ENCODE results near the gene PRRC2A.

Gene PRRC2A

GRCh38 chr6:31626952-31627351 is 6.4 kb downstream of the PRRC2A start:
- no peak for DNase-seq

- no peak for DNase-seq
Observed at GRCh38 chr6:31627690-31628287, 7.3 kb downstream of the PRRC2A start.

DNA sequence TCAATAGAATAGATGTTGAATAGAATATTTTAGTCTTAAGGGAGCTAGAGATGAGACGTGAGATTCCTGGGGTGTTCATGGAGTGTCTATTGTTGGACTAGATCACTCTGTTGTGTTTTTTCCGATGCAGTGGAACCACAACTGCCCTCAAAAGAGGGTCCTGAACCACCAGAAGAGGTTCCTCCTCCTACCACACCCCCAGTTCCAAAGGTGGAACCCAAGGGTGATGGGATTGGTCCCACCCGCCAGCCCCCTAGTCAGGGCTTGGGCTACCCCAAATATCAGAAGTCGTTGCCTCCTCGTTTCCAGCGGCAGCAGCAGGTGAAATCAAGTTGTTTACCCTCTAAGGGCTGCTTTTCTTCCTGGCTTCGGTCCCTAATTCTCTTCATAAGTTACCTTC is 8.5 kb downstream of the PRRC2A start:
- no peak for DNase-seq

GRCh38 chr6:31630177-31630934 is 9.8 kb downstream of the PRRC2A start:
- no peak for DNase-seq

GRCh38 chr6:31631209-31631608 is 10.7 kb downstream of the PRRC2A start:
- no peak for DNase-seq

- no peak for DNase-seq
Observed at GRCh38 chr6:31631681-31632278, 11.3 kb downstream of the PRRC2A start.

GRCh38 chr6:31632279-31632946 is 11.9 kb downstream of the PRRC2A start:
- no peak for DNase-seq

DNA sequence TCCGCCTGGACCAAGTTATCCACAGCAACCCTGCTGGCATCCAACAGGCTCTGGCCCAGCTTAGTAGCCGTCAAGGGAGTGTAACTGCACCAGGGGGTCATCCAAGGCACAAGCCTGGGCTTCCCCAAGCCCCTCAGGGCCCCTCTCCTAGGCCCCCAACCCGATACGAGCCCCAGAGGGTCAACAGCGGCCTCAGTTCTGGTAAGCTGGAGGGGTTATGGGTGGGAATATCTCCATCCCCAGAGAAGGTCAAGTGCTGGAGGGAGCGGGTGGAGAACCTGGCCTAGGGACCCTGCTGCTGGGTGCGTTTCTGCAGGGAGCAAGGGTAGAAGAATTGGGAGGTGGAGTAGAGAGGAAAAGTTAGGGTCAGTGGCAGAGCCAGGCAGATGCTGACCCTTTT is 12.9 kb downstream of the PRRC2A start:
- DNase-seq, result no peak

GRCh38 chr6:31634131-31634530 is 13.6 kb downstream of the PRRC2A start:
- no peak for DNase-seq

DNA sequence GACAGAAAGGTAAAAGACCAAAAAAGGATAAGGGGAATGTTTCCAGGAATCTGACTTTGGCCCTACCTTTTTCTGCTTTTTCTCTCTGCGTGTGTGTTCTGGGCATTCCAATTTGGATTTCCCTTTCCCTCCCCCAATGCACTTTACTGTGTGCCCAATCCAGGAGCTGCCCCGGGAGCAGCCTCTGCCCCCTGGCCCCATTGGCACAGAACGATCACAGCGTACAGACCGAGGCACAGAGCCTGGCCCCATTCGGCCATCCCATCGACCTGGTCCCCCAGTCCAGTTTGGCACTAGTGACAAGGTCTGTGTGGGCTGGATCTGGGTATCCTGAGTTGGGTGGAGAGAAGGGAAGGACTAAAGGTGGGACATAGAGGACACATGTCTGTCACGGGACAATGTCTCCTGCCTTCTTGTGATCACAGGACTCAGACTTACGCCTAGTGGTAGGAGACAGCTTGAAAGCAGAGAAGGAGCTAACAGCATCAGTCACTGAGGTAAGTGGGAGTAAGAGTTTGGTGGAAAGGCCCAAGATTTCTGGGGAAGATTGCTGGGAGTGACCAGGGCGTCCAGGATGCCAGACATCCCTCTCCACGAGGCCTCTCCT is 14.6 kb downstream of the PRRC2A start:
- no peak for DNase-seq

DNA sequence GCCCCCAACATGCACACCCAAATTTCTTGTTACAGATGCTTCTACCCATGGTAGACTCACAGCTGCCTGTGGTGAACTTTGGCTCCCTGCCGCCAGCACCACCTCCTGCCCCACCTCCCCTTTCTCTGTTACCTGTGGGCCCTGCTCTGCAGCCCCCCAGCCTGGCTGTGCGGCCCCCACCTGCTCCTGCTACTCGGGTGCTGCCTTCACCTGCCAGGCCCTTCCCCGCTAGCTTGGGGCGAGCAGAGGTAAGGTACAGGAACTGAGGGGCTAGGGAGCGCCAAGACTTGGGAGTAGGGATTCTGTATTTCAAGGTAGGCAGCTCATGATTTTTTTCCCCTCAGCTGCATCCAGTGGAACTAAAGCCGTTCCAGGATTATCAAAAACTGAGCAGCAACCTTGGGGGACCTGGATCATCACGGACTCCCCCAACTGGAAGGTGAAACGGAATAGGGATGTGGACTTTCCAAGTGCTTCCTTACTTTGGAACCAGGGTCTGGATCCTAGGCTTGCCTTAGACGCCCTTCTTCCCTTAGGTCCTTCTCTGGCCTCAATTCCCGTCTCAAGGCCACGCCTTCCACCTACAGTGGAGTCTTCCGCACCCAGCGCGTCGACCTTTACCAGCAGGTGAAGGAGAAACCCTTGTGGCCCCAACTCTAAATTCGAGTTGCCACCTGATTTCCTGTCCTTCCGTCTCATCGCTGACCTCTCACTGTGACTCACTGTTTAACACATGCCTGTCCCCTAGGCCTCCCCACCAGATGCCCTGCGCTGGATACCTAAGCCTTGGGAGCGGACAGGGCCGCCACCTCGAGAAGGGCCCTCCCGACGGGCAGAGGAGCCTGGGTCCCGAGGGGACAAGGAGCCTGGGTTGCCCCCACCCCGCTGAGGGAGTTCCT is 16.4 kb downstream of the PRRC2A start:
- no peak for DNase-seq

DNA sequence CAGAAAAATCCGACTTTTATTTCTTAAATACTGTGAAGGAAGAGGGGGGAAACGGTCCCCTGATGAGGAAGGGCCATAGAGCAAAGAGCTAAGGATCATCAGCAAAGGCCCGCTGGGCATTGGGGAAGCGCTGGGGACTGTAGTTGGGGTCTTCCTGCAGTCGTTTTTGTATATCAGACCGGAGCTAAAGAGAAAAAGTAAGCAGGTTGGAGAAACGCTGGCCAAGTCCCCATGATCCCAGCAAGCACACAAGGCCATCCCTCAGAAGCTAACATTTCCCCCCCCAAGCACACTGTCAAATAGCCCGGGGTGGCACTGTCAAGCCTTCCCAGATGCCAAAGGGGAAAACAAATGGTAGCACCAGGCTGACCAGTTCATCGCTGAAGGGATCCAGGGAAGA is 18.5 kb downstream of the PRRC2A start:
- no peak for DNase-seq

- DNase-seq, result no peak
Observed at GRCh38 chr6:31639449-31639861, 18.9 kb downstream of the PRRC2A start.

- no peak for DNase-seq
Observed at GRCh38 chr6:31640612-31641011, 20.1 kb downstream of the PRRC2A start.

- DNase-seq, result no peak
Observed at GRCh38 chr6:31641370-31641769, 20.9 kb downstream of the PRRC2A start.

DNA sequence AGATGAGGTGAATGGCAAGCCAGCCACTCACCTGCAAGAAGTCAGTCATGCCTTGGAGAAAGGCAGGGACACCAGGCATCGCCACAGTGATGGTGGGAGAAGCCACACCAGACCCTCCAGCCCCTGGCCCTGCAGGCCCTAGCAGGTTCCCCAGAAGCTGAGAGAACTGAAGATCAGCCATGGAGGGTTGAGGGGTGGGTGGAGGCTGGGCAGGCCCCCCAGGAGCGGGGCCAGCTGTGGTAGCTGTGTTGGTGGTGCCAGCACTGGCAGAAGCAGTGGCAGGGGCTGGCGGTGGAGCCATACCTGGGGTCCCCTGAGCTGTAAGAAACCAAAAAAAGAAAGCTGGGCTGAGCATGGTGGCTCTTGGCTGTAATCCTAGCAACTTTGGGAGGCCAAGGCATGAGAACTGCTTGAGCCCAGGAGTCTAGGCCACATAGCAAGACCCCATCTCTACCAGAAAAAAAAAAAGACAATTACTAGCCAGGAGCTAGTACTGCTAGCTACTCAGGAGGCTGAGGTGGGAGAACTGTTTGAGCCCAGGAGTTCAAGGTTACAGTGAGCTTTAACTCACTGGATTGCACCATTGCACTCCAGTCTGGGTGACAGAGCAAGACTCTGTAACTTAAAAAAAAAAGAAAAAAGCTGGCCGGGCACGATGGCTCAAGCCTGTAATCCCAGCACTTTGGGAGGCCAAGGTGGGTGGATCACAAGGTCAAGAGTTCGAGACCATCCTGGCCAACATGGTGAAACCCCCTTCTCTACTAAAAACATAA is 22.5 kb downstream of the PRRC2A start:
- no peak for DNase-seq

GRCh38 chr6:31643818-31644454 is 23.4 kb downstream of the PRRC2A start:
- DNase-seq, result no peak

DNA sequence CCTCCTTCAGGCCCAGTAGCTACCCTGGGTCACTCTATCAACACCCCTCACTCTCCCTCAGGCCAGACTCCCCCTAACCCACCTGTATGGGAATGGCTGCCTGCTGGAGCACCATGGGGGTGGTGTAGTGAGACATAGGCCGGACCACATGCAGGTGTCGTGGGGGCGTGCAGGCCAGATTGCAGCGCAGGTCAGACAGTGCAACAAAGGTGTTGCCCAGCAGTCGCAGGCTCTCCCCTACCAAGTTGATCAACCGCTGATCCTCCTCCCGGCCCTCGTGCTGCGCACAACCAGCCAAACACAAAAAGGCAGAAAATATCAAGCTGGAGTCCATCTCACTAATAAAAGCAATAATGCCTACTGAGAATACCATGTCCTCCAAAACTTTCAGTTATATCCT is 24.8 kb downstream of the PRRC2A start:
- no peak for DNase-seq

- peak; percentile 70 for DNase-seq
Observed at GRCh38 chr6:31651602-31652191, 31.2 kb downstream of the PRRC2A start.

DNA sequence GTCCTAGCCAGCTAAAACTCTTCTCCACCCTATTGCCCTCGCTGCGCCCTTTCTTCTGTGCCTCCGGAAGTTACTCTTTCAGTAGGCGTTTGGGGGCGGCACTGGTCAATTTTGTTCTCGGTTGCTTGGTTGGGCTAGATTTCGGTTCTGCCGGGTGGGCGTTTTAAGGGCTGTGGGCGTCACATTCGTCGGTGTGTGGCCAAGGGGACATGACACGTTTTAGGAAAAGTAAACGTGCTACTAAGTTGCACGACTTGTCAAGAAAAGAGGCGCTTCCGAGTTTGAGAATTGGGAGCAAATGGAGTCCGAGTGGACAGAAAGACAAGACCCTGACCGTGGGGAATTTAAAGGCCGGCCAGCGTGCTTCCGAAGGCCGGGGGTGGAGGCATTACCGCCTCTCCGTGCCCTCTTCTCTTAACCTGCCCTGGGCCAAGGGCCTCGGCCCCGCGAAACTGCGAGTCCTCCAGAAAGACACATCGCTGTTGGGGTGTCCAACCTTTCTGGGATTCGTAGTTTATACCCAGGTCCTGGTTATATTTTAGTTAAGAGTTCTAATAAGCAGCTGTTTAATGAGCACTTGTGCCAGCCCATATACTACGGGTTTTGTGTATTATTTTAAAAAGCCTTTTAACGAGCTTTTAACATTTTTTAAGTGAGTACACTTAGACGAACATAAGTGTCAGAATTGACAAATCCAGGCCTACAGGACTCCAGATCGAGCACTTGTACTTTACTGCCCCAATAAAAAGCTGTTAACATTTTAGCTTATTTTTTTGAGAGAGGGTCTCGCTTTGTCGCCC is 32.6 kb downstream of the PRRC2A start:
- DNase-seq, result peak; percentile 93

Measured in NCI-H1436 (cell line).